Neural progenitor cell (in vitro differentiated cells): ENCODE data around the gene IQCK.

Source experiments
- EZH2 ChIP-seq: fragments of 200-600 bp; sonication (generic); IDR thresholded peaks from 2 replicates; pipeline ENCODE4 v1.6.1; 2017; ENCODE audit warnings: antibody characterized with exemption, mild to moderate bottlenecking, moderate library complexity
- EZH2phosphoT487 ChIP-seq: fragments of 200-600 bp; sonication (generic); IDR thresholded peaks from 2 replicates; pipeline ENCODE4 v1.6.1; 2017; ENCODE audit warnings: antibody characterized with exemption
- TF ChIP-seq, protein P1 (sequence below): fragments of 200-600 bp; sonication (generic); IDR thresholded peaks from 2 replicates; pipeline ENCODE4 v1.5.1; 2017; ENCODE audit warnings: antibody characterized with exemption, mild to moderate bottlenecking

DNA sequence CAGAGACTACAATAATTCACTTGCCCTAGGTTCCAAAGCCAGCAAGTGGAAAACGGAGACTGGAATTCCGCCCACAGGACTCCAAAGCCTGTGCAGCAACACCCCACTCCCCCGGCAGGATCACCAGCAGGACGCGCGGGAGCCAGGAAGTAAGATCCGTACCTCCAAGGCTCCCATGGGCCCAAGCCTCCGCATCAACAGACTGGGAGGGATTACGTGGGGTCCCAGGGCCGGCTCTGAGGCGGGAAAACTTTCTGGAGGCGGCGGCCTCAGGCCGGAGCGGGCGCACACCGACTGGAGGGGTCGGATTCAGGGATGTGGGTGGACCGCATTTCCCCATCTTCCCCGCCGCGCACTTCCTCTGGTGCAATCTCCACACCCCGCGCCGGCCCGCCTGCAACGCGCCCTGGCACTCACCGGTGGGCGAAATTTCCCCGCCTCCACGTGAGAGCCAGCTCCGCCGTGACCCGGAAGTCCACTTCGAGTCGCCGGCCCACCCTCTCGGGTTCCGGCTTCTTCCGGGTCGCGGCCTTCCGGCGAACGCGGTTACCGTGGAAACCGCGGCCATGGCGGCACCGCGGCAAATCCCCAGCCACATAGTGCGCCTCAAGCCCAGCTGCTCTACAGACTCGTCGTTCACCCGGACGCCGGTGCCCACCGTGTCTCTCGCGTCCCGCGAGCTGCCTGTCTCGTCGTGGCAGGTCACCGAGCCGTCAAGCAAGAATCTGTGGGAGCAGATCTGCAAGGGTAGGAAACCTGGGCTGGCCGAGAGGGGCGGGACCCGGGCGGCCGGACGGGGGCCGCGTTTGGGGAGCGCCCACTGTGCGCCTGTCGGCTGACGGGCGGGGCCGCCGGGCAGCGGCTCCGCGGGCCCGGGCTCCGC, at the start of gene IQCK, which contains the start of gene KNOP1:
- TF ChIP-seq, protein P1, sequence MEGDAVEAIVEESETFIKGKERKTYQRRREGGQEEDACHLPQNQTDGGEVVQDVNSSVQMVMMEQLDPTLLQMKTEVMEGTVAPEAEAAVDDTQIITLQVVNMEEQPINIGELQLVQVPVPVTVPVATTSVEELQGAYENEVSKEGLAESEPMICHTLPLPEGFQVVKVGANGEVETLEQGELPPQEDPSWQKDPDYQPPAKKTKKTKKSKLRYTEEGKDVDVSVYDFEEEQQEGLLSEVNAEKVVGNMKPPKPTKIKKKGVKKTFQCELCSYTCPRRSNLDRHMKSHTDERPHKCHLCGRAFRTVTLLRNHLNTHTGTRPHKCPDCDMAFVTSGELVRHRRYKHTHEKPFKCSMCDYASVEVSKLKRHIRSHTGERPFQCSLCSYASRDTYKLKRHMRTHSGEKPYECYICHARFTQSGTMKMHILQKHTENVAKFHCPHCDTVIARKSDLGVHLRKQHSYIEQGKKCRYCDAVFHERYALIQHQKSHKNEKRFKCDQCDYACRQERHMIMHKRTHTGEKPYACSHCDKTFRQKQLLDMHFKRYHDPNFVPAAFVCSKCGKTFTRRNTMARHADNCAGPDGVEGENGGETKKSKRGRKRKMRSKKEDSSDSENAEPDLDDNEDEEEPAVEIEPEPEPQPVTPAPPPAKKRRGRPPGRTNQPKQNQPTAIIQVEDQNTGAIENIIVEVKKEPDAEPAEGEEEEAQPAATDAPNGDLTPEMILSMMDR: no peak
- TF ChIP-seq EZH2 (peak; percentile 43), EZH2phosphoT487 (no peak)
